SU-DHL-6 (cell line): ENCODE results near the gene LHFPL5.

Experiments used
- H2AFZ ChIP-seq: fragments of 200-600 bp; sonication (generic); 2 replicates; pipeline ENCODE4 v1.6.1; 2014; ENCODE audit warnings: low read depth, mild to moderate bottlenecking, moderate library complexity, mixed read lengths, antibody characterized with exemption, low read length; ENCODE audit not compliant: severe bottlenecking
- H3F3A ChIP-seq: fragments of 200-600 bp; shearing (Covaris generic); 2 replicates; pipeline ENCODE4 v1.6.0; 2016; ENCODE audit warnings: antibody characterized with exemption, mild to moderate bottlenecking; ENCODE audit not compliant: insufficient read depth
- H3K27ac ChIP-seq: fragments of 200-600 bp; sonication (generic); 2 replicates; pipeline ENCODE4 v1.5.1; 2016; ENCODE audit warnings: low read depth, mild to moderate bottlenecking, low read length, moderate library complexity, mixed read lengths
- H3K27me3 ChIP-seq: fragments of 200-600 bp; sonication (generic), shearing (Covaris generic); 2 replicates; pipeline ENCODE4 v1.6.0; 2014; ENCODE audit warnings: mild to moderate bottlenecking, low read length
- H3K36me3 ChIP-seq: fragments of 200-600 bp; sonication (generic); 2 replicates; pipeline ENCODE4 v1.6.1; 2014; ENCODE audit warnings: mild to moderate bottlenecking, low read length, mixed read lengths
- H3K4me2 ChIP-seq: fragments of 300-600, 200-600 bp; shearing (Covaris generic), sonication (generic); 2 replicates; pipeline ENCODE4 v1.6.0; 2014; ENCODE audit warnings: low read length, low read depth, mild to moderate bottlenecking; ENCODE audit not compliant: poor library complexity, severe bottlenecking
- H3K4me3 ChIP-seq: fragments of 200-600 bp; sonication (generic); 2 replicates; pipeline ENCODE4 v1.5.1; 2014; ENCODE audit warnings: antibody characterized with exemption, low read length, mild to moderate bottlenecking, mixed read lengths; ENCODE audit not compliant: insufficient read depth, poor library complexity, severe bottlenecking
- H3K79me2 ChIP-seq: fragments of 200-600 bp; sonication (generic); 2 replicates; pipeline ENCODE4 v1.6.1; 2014; ENCODE audit warnings: mild to moderate bottlenecking, low read length, moderate library complexity; ENCODE audit not compliant: insufficient read depth
- H3K9ac ChIP-seq: fragments of 200-600 bp; sonication (generic); 2 replicates; pipeline ENCODE4 v1.7.0; 2014; ENCODE audit warnings: mild to moderate bottlenecking, low read length
- H3K9me2 ChIP-seq: fragments of 200-600 bp; sonication (generic); replicated peaks from 2 replicates; pipeline ENCODE4 v1.6.1; 2014; ENCODE audit warnings: low read length; ENCODE audit not compliant: insufficient read depth
- H3K9me3 ChIP-seq: fragments of 200-600 bp; sonication (generic); 2 replicates; pipeline ENCODE4 v1.6.1; 2014; ENCODE audit warnings: low read length, mixed read lengths; ENCODE audit not compliant: insufficient read depth
- H4K20me1 ChIP-seq: fragments of 200-600 bp; sonication (generic); 2 replicates; pipeline ENCODE4 v1.6.1; 2014; ENCODE audit warnings: low read depth, mild to moderate bottlenecking, antibody characterized with exemption, low read length, moderate library complexity, mixed read lengths
- CTCF ChIP-seq: fragments of 200-600 bp; sonication (generic); IDR thresholded peaks from one replicate; pipeline ENCODE4 v1.5.1; 2017; ENCODE audit warnings: antibody characterized with exemption, mild to moderate bottlenecking, low read length, moderate library complexity; ENCODE audit not compliant: insufficient read depth, poor library complexity, severe bottlenecking
- EZH2phosphoT487 ChIP-seq: fragments of 200-600 bp; sonication (generic), shearing (Covaris generic); conservative IDR thresholded peaks from 2 replicates; pipeline ENCODE4 v1.6.1; 2018; ENCODE audit warnings: mild to moderate bottlenecking, antibody characterized with exemption, low read length, moderate library complexity, mixed read lengths

LHFPL5 gene

GRCh38 chr6:35777356-35778102 is 27.6 kb upstream of the LHFPL5 start:
- no peaks in the 10 kb centered on the region for H3K79me2 ChIP-seq
- H4K20me1 ChIP-seq, result no peaks in the 10 kb centered on the region
- H3K9ac ChIP-seq, result no peak overlapping the region
- no peaks in the 10 kb centered on the region for H3K9me2 ChIP-seq
- no peak overlapping the region for H3K27ac ChIP-seq
- TF ChIP-seq CTCF (no peak), EZH2phosphoT487 (no peak)
- H3K27me3 ChIP-seq, result no peaks in the 10 kb centered on the region
- no peak overlapping the region for H3K4me3 ChIP-seq
- no peaks in the 10 kb centered on the region for H3K36me3 ChIP-seq
- no peak overlapping the region for H3K4me2 ChIP-seq
- no peaks in the 10 kb centered on the region for H3F3A ChIP-seq
- H2AFZ ChIP-seq, result no peak overlapping the region
- H3K9me3 ChIP-seq, result no peaks in the 10 kb centered on the region

DNA sequence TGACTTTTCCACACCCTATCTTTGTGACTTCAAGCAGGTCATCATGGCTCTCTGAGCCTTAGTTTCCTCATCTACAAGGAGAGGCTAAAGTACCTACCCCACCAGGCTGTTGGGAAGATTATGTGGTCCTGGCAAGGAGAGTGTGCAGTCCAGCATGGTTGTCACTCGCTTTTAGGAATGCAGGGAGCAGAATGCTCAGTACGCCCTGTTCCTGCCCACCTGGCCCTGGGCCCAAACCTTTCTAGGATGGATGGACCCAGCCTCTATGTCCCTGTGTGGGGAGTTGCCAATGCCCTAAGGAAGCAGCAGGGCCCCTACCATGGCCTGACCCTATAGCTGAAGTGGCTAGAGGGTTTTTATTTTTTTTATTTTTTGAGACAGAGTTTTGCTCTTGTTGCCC is 26.7 kb upstream of the LHFPL5 start:
- H4K20me1 ChIP-seq, result no peaks in the 10 kb centered on the region
- H3K4me3 ChIP-seq, result no peak overlapping the region

GRCh38 chr6:35780719-35781118 is 24.4 kb upstream of the LHFPL5 start, which contains the start of gene CLPSL1:
TSS of gene CLPSL1 (plus strand) at chr6:35781019. CDS start at chr6:35781111, 92 bp downstream.
- Histone ChIP-seq H3K4me2 (no peak within 1 kb of the TSS), H3K9ac (no peak within 1 kb of the TSS), H3K4me3 (no peak within 1 kb of the TSS), H3F3A (no peaks in the 10 kb centered on the region), H3K27me3 (no peaks in the 10 kb centered on the region), H3K9me2 (no peaks in the 10 kb centered on the region), H3K79me2 (no peaks in the 10 kb centered on the region), H2AFZ (no peak within 1 kb of the TSS), H3K27ac (no peak within 1 kb of the TSS), H3K36me3 (no peaks in the 10 kb centered on the region), H3K9me3 (no peaks in the 10 kb centered on the region), H4K20me1 (no peaks in the 10 kb centered on the region)
- TF ChIP-seq CTCF, result no peak
- TF ChIP-seq EZH2phosphoT487, result no peak

More for the DNA sequence above, 26.7 kb upstream of the LHFPL5 start:
- no peak overlapping the region for H3K27ac ChIP-seq
- H3K9me3 ChIP-seq, result no peaks in the 10 kb centered on the region
- H3K36me3 ChIP-seq, result no peaks in the 10 kb centered on the region
- no peak overlapping the region for H2AFZ ChIP-seq
- no peaks in the 10 kb centered on the region for H3K79me2 ChIP-seq
- H3K4me2 ChIP-seq, result no peak overlapping the region
- no peaks in the 10 kb centered on the region for H3K27me3 ChIP-seq
- TF ChIP-seq CTCF, result no peak
- no peak for TF ChIP-seq EZH2phosphoT487
- H3F3A ChIP-seq, result no peaks in the 10 kb centered on the region
- H3K9me2 ChIP-seq, result no peaks in the 10 kb centered on the region
- no peak overlapping the region for H3K9ac ChIP-seq
